HG03039 (cell line): ENCODE measurements around the gene SLC12A5.

Experiments
- ATAC-seq: cut with Tn5 transposase; IDR thresholded peaks from one replicate; pipeline ENCODE4 v1.9.1; 2021; ENCODE audit warnings: mild to moderate bottlenecking, moderate library complexity; ENCODE audit not compliant: unreplicated experiment

The SLC12A5 gene

DNA sequence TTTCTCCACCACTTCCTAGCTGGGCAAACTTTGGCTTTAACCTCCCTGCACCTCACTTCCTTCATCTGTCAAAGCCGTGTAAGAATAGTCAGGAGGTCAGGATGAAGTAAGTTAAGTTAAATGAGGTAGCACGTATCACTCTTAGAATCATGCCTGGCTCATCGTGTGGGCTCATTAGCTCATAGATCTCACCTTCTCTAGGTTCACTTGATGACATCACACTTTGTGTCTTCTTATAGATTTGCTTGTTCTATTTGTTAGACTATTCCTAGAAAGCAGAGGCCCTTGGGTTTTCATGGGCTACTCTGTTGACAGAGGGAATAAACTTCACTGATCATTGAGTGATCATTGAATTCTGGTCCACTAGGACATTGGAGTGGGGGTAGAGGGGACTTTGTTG is 72.9 kb downstream of the SLC12A5 start:
- ATAC-seq, result no peak

DNA sequence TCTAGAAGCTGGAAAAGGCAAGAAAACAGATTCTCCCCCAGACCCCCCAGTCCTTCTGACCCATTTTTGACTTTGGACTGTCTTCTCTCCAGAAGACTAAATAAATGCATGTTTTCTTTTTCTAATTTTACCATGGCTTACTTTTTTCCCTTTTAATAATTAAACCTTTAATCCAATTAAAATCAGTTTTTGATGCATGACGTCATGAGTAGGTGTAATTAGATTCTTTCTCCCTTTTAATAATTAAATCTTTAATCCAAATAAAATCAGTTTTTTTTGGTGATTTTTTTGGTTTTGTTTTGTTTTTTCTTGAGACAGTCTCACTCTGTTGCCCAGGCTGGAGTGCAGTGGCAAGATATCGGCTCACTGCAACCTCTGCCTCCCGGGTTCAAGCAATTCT is 73.9 kb downstream of the SLC12A5 start:
- ATAC-seq, result no peak

DNA sequence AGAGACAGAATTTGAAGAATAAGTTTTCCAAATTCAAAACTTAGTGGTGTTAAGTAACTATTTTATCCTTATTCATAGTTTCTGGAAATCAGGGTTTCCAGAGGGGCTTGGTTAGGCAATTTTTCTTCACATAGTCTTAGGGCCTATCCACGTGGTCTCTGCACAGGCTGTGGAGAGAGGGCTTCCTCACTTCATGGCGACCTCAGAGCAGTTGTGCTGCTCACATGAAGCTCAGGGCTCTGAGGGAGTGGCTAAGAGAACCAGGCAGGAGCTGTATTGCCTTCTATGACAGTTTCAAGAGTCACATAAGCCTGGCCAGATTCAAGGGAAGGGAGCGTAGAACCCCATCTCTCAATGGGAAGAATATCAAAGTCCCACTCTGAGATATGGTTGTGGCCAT is 75.2 kb downstream of the SLC12A5 start:
- ATAC-seq, result no peak

DNA sequence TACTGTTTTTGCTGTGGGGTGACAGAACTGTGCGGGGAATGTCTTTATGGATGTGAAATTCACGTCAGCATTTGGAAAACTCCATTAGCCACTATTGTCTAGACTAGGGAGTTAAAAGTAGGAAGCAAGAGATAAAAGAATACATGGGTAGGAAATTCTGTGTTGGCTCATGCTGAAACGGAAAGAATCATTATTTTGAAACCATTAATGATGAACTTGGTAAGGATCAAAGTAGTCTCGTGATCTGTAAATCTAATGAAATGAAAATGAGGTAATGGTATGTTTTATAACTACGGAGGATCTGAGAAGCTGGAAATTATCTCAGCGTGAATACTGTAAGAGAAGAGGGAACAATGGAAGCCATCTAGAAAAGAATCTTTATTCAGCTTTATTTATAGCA is 78.0 kb downstream of the SLC12A5 start:
- ATAC-seq, result no peak

DNA sequence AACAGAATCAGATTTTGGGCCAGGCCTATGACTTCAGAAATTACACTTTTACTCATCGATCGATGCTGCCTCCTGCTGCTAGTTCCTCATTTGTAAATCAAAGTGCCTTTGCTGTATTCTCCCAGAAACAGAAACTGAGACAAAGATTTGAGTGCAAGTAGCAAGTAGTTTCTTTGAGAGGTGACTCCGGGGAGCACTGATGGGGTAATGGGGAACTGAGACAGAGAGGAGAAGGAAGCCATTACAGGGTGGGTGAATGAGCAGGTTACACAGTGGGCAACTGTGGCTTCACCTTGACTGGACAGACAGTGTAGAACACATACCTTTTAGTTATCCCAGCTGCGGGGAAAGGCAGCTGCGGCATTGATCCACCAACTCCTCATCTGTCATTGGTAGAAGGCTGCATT is 79.4 kb downstream of the SLC12A5 start:
- peak; percentile 60 for ATAC-seq

DNA sequence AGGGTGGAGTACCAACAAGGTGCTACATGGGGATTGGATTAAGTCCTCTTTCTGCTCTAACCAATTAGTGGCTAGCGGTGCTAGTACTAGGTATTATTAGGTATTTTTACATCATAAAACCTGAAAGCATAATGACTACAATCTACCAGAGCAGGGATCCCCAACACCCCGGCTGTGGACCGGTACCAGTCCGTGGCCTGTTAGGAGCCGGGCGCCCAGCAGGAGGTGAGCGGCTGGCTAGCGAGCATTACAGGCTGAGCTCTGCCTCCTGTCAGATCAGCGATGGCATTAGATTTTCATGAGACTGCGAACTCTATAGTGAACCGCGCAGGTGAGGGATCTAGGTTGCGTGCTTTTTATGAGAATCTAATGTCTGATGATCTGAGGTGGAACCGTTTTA is 80.0 kb downstream of the SLC12A5 start:
- no peak for ATAC-seq
